ENCODE results near the gene ZNF532. TPM values are rescaled to one million over a fixed set of nuclear protein-coding genes. Genes with fewer than 3 reads are reported as not detected.

Gene ZNF532
- total and polyA plus RNA-seq, 9 of the 15 experiments (the other 6 are each of a cell fraction or from before 2014, with no cell fraction given), result 0.42 TPM; not detected in 8

DNA sequence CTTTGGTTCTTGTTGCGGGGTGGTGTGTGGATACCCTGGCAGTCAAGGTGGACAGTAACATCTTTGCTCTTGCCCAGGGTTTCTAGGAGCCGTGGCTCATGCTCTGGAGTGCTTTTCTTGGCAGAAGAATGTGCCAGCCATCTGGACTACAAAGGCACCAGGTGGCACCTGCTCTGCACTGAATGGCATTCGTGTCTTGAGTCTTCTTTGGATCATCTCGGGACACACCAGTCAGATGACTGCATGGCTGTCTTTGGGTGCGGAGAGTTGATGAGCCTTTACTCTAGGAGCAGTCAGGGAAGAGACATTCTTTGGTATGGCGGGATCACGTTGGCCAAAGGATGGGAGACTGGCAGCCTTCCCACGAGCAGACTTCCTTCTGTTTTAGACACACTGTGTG is 170.9 kb downstream of the ZNF532 start:
- intact Hi-C loops (cut with micrococcal nuclease), result no loop called here

More for the DNA sequence above, 170.9 kb downstream of the ZNF532 start:
- BruUV-seq (replicated peaks), result no TSS peak
- Histone ChIP-seq H3K27me3 (ENCODE audit: control insufficient read depth in 2 of 2, insufficient read depth in 2 of 2, low read length in 2 of 2) (peaks cover 0 to 7% of the 10 kb centered on the region in 2 experiments; a peak in 1 of 5 replicates), H2AFZ (ENCODE audit: low read depth, low read length) (no peak overlapping the region), H3K9ac (ENCODE audit: insufficient read depth in 1 of 2, low read depth in 2 of 2, low read length in 2 of 2) (no peak overlapping the region), H3K4me1 (replicated peaks in 1 of 2; ENCODE audit: control insufficient read depth in 2 of 2, insufficient read depth in 2 of 2, low read length in 2 of 2) (no peaks in the 10 kb centered on the region), H3K79me2 (ENCODE audit: control insufficient read depth, insufficient read depth, low read length) (no peaks in the 10 kb centered on the region), H3K27ac (ENCODE audit: extremely low read depth, low read depth, low read length) (no peak overlapping the region), H3K4me3 (no peak overlapping the region), H4K20me1 (replicated peaks; ENCODE audit: control insufficient read depth, insufficient read depth, low read length) (no peaks in the 10 kb centered on the region), H3K36me3 (ENCODE audit: control insufficient read depth, insufficient read depth, low read length) (no peaks in the 10 kb centered on the region), H3K9me1 (ENCODE audit: control insufficient read depth, insufficient read depth, low read length) (no peaks in the 10 kb centered on the region), H3K9me3 (replicated peaks; ENCODE audit: control insufficient read depth, insufficient read depth, low read depth, low read length) (no peaks in the 10 kb centered on the region), H3K4me2 (ENCODE audit: insufficient read depth, low read length) (no peak overlapping the region)
- TF ChIP-seq POLR2H (tag; IDR thresholded peaks at IDR 0.05; ENCODE audit: low read depth), result no peak
- no peak for TF ChIP-seq HDGF (IDR thresholded peaks at IDR 0.05)
- TF ChIP-seq ATF7 (IDR thresholded peaks at IDR 0.05), result no peak
- TF ChIP-seq, protein P1, sequence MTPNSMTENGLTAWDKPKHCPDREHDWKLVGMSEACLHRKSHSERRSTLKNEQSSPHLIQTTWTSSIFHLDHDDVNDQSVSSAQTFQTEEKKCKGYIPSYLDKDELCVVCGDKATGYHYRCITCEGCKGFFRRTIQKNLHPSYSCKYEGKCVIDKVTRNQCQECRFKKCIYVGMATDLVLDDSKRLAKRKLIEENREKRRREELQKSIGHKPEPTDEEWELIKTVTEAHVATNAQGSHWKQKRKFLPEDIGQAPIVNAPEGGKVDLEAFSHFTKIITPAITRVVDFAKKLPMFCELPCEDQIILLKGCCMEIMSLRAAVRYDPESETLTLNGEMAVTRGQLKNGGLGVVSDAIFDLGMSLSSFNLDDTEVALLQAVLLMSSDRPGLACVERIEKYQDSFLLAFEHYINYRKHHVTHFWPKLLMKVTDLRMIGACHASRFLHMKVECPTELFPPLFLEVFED (CRISPR knock-in tag; conservative IDR thresholded peaks at IDR 0.05), result no peak
- TF ChIP-seq SREBF1 (IDR thresholded peaks at IDR 0.05; ENCODE audit: borderline replicate concordance, low read depth, low read length), result no peak
- TF ChIP-seq CREBBP (IDR thresholded peaks at IDR 0.05; ENCODE audit: low read depth, low read length), result no peak
- POLR2A ChIA-PET, result no interaction called here
- DNase-seq (ENCODE audit: extremely low read depth in 1 of 4, low spot score in 3 of 4), result no peak
- CTCF ChIA-PET (ENCODE audit: low intra/inter-chr PET ratio), result no interaction called here
- in situ Hi-C loops (cut with MboI), result no loop called here
- FAIRE-seq, result no peak
- WGBS (ENCODE audit: insufficient coverage, low coverage, missing lambda C conversion rate), result 3% methylated on average over 3 of the region's 8 CpGs
- no peak for ATAC-seq

Small RNAs within 50 kb of the gene (small RNA-seq; reads per million reads assigned to genes)
- not detected for gene RF00096
- gene RNU2-69P, result 0.26 reads per million

Other genes starting within 250 kb of the ZNF532 start
- not detected in 2 replicates for gene ALPK2, start 235.8 kb upstream of the ZNF532 start, total RNA-seq (2014; rRNA removed)
- gene ALPK2, start 235.8 kb upstream of the ZNF532 start, total RNA-seq (2014; rRNA removed; fragmentation: Illumina TruSeq; extraction: Trizol), result not detected in 2 replicates
- gene ALPK2, start 235.8 kb upstream of the ZNF532 start, total RNA-seq (2015; rRNA removed; fragmentation: Illumina TruSeq; extraction: Trizol), result not detected in 2 replicates
- gene ALPK2, start 235.8 kb upstream of the ZNF532 start, total RNA-seq (2021), result 0.04 TPM in 1 of 2 replicates, not detected in the other
- gene ALPK2, start 235.8 kb upstream of the ZNF532 start, polyA plus RNA-seq (2011; rRNA removed), result not detected in 2 replicates
- not detected in 2 replicates for gene ALPK2, start 235.8 kb upstream of the ZNF532 start, polyA plus RNA-seq (2014; fragmentation: Illumina TruSeq; extraction: Trizol)
- not detected for gene ALPK2, start 235.8 kb upstream of the ZNF532 start, polyA plus RNA-seq (2014; fragmentation: Nextera tagmentation; extraction: Ambion mirVana)
- gene ALPK2, start 235.8 kb upstream of the ZNF532 start, polyA plus RNA-seq (2014; rRNA removed), result not detected in 2 replicates
- gene MALT1, start 193.4 kb upstream of the ZNF532 start, total RNA-seq (2014; rRNA removed), result 0.14 and 0.41 TPM in 2 replicates
- gene MALT1, start 193.4 kb upstream of the ZNF532 start, total RNA-seq (2014; rRNA removed; fragmentation: Illumina TruSeq; extraction: Trizol), result 0.47 and 0.77 TPM in 2 replicates
- 0.62 and 0.90 TPM in 2 replicates for gene MALT1, start 193.4 kb upstream of the ZNF532 start, total RNA-seq (2015; rRNA removed; fragmentation: Illumina TruSeq; extraction: Trizol)
- 0.42 and 0.58 TPM in 2 replicates for gene MALT1, start 193.4 kb upstream of the ZNF532 start, total RNA-seq (2021)
- gene MALT1, start 193.4 kb upstream of the ZNF532 start, polyA plus RNA-seq (2011; rRNA removed), result 1.6 and 6.5 TPM in 2 replicates
- 0.31 and 0.36 TPM in 2 replicates for gene MALT1, start 193.4 kb upstream of the ZNF532 start, polyA plus RNA-seq (2014; fragmentation: Illumina TruSeq; extraction: Trizol)
- gene MALT1, start 193.4 kb upstream of the ZNF532 start, polyA plus RNA-seq (2014; fragmentation: Nextera tagmentation; extraction: Ambion mirVana), result under 1 TPM; 0.18 to 0.32 TPM
- gene MALT1, start 193.4 kb upstream of the ZNF532 start, polyA plus RNA-seq (2014; rRNA removed), result 0.25 and 0.66 TPM in 2 replicates